Mucosa of rectum (tissue), 2 donors: ENCODE measurements around the gene NDUFAF3.

Experiments used
- H3K27ac ChIP-seq, 2 donors: one replicate each; pipeline ENCODE4 v1.7.0; 2013; ENCODE audit warnings: inconsistent platforms in 2 of 2, low read depth in 2 of 2, low read length in 2 of 2
- H3K27me3 ChIP-seq, 2 donors: one replicate each; pipeline ENCODE4 v1.7.0; 2013; ENCODE audit warnings: low read length in 2 of 2; ENCODE audit not compliant: control insufficient read depth in 2 of 2, insufficient read depth in 2 of 2
- H3K36me3 ChIP-seq, 2 donors: one replicate each; pipeline ENCODE4 v1.7.0; 2013; ENCODE audit warnings: low read length in 2 of 2; ENCODE audit not compliant: control insufficient read depth in 2 of 2, insufficient read depth in 2 of 2
- H3K4me1 ChIP-seq, 2 donors: one replicate each; pipeline ENCODE4 v1.7.0; 2013; ENCODE audit warnings: low read length in 2 of 2, mild to moderate bottlenecking in 1 of 2; ENCODE audit not compliant: control insufficient read depth in 2 of 2, insufficient read depth in 2 of 2
- H3K4me3 ChIP-seq, 2 donors: one replicate each; pipeline ENCODE4 v1.7.0; 2013; ENCODE audit warnings: low read length in 2 of 2
- H3K9ac ChIP-seq, 2 donors: one replicate each; pipeline ENCODE4 v1.7.0; 2013; ENCODE audit warnings: low read length in 2 of 2, low read depth in 1 of 2, mild to moderate bottlenecking in 1 of 2
- H3K9me3 ChIP-seq, 2 donors: one replicate each; pipeline ENCODE4 v1.7.0; 2013; ENCODE audit warnings: low read length in 2 of 2; ENCODE audit not compliant: control insufficient read depth in 2 of 2
- donor health status: healthy.
- donor health status: Normal muscosa, but diverticular disease.

NDUFAF3 gene

GRCh38 chr3:48989126-48989795 lies 32.7 kb upstream of the NDUFAF3 start:
- H3K27me3 ChIP-seq, result no peaks in the 10 kb centered on the region
- H3K4me3 ChIP-seq, result peak overlapping the region; percentile 72 to 87
- peaks cover 4 to 14% of the 10 kb centered on the region in 2 donors for H3K36me3 ChIP-seq
- peaks cover 18 to 20% of the 10 kb centered on the region in 2 donors for H3K4me1 ChIP-seq
- peak overlapping the region; percentile 76 to 88 for H3K27ac ChIP-seq
- no peaks in the 10 kb centered on the region for H3K9me3 ChIP-seq
- H3K9ac ChIP-seq, result peak overlapping the region; percentile 77 to 80

GRCh38 chr3:48989796-48990635 lies 31.9 kb upstream of the NDUFAF3 start, which contains the start of gene P4HTM:
Gene P4HTM (plus strand): TSS chr3:48990241. CDS start chr3:48990257, 16 bp downstream.
- Histone ChIP-seq H3K27ac (peak within 1 kb of the TSS; percentile 76 to 88), H3K27me3 (no peaks in the 10 kb centered on the region), H3K36me3 (peaks cover 2 to 7% of the 10 kb centered on the region in 2 donors), H3K4me1 (peaks cover 18 to 20% of the 10 kb centered on the region in 2 donors), H3K9ac (peak within 1 kb of the TSS; percentile 77 to 80), H3K9me3 (no peaks in the 10 kb centered on the region), H3K4me3 (peak within 1 kb of the TSS; percentile 72 to 87)

- Histone ChIP-seq H3K36me3 (peaks cover 0 to 5% of the 10 kb centered on the region in 2 donors), H3K27ac (peak overlapping the region; percentile 61 to 88), H3K4me3 (peak overlapping the region; percentile 72 to 87), H3K9ac (peak overlapping the region; percentile 72 to 77), H3K9me3 (no peaks in the 10 kb centered on the region), H3K27me3 (no peaks in the 10 kb centered on the region), H3K4me1 (peaks cover 18 to 20% of the 10 kb centered on the region in 2 donors)
Observed at GRCh38 chr3:48990636-48991469, 31.1 kb upstream of the NDUFAF3 start.

GRCh38 chr3:48991851-48992545 lies 29.9 kb upstream of the NDUFAF3 start:
- H3K27ac ChIP-seq, result no peak overlapping the region

GRCh38 chr3:48993834-48994233 lies 28.1 kb upstream of the NDUFAF3 start:
- peaks cover 8 to 13% of the 10 kb centered on the region in 2 donors for H3K36me3 ChIP-seq
- H3K4me1 ChIP-seq, result peaks cover 18 to 20% of the 10 kb centered on the region in 2 donors
- H3K27ac ChIP-seq, result no peak overlapping the region
- no peaks in the 10 kb centered on the region for H3K27me3 ChIP-seq
- no peak overlapping the region for H3K9ac ChIP-seq
- no peak overlapping the region for H3K4me3 ChIP-seq
- no peaks in the 10 kb centered on the region for H3K9me3 ChIP-seq

More at GRCh38 chr3:48991851-48992545, 29.9 kb upstream of the NDUFAF3 start:
- no peaks in the 10 kb centered on the region for H3K9me3 ChIP-seq
- peak overlapping the region in 1 of 2 donors; percentile 87 for H3K4me3 ChIP-seq
- H3K4me1 ChIP-seq, result peaks cover 18 to 20% of the 10 kb centered on the region in 2 donors
- H3K27me3 ChIP-seq, result no peaks in the 10 kb centered on the region
- H3K36me3 ChIP-seq, result peaks cover 5 to 11% of the 10 kb centered on the region in 2 donors
- H3K9ac ChIP-seq, result no peak overlapping the region

GRCh38 chr3:48996640-48997039 lies 25.3 kb upstream of the NDUFAF3 start:
- H3K27ac ChIP-seq, result no peak overlapping the region
- H3K27me3 ChIP-seq, result no peaks in the 10 kb centered on the region
- H3K4me1 ChIP-seq, result peaks cover under 1 to 4% of the 10 kb centered on the region in 2 donors
- H3K4me3 ChIP-seq, result no peak overlapping the region
- H3K9me3 ChIP-seq, result no peaks in the 10 kb centered on the region
- peaks cover 8 to 15% of the 10 kb centered on the region in 2 donors for H3K36me3 ChIP-seq
- H3K9ac ChIP-seq, result no peak overlapping the region

GRCh38 chr3:48997102-48997635 lies 24.8 kb upstream of the NDUFAF3 start:
- peaks cover 8 to 15% of the 10 kb centered on the region in 2 donors for H3K36me3 ChIP-seq
- no peaks in the 10 kb centered on the region for H3K27me3 ChIP-seq
- H3K4me3 ChIP-seq, result no peak overlapping the region
- H3K4me1 ChIP-seq, result no peaks in the 10 kb centered on the region
- H3K27ac ChIP-seq, result no peak overlapping the region
- H3K9me3 ChIP-seq, result no peaks in the 10 kb centered on the region
- no peak overlapping the region for H3K9ac ChIP-seq

- H3K4me1 ChIP-seq, result no peaks in the 10 kb centered on the region
- H3K27ac ChIP-seq, result no peak overlapping the region
- H3K9me3 ChIP-seq, result no peaks in the 10 kb centered on the region
- H3K4me3 ChIP-seq, result no peak overlapping the region
- peaks cover 8 to 15% of the 10 kb centered on the region in 2 donors for H3K36me3 ChIP-seq
- no peak overlapping the region for H3K9ac ChIP-seq
- H3K27me3 ChIP-seq, result no peaks in the 10 kb centered on the region
Observed at GRCh38 chr3:48997714-48998637, 23.9 kb upstream of the NDUFAF3 start.
